ENCODE data around the gene OCRL.

DNA sequence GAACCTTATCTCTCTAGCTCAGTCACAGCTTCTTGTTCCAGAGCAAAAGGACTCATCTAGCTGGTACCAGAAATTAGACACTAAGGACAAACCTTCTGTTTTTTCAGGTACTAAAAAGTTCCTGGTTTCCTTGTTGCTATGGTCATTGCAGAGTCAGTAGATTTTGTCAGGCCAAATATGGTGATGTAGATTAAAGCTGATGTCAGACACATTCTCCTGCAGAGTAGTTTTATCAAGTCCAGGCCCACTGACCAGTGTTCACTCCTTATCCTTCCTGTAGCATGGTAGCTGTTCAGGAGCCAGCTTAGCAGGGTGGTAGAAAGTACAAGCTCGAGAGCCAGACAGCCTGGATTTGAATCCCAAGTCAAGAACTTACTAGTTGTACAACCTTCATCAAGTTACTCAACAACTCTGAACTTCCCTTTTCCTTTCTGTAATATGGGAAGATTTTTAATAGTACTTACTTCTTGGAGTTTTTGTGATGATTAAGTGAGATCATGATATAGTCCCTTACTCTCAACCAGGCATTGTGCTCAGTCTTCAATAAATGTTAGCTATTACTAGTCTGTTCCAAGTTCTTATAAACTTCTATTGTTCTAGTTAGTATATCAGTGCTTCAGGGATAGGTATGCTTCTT lies 17.9 kb downstream of the OCRL start:
- TF ChIP-seq CTCF (IDR thresholded peaks at IDR 0.05; ENCODE audit: low read depth, low read length, poor library complexity, severe bottlenecking) (no peak), EZH2phosphoT487 (IDR thresholded peaks at IDR 0.05; ENCODE audit: borderline replicate concordance, low read length) (no peak)

Measured in DOHH2 (cell line).